COLO829 (cell line): ENCODE measurements around the gene NFKBIE.

ENCODE experiments used
- DNase-seq: peaks from one replicate; pipeline ENCODE4 v3.0.0; 2012; ENCODE audit warnings: low spot score

Gene NFKBIE

DNA sequence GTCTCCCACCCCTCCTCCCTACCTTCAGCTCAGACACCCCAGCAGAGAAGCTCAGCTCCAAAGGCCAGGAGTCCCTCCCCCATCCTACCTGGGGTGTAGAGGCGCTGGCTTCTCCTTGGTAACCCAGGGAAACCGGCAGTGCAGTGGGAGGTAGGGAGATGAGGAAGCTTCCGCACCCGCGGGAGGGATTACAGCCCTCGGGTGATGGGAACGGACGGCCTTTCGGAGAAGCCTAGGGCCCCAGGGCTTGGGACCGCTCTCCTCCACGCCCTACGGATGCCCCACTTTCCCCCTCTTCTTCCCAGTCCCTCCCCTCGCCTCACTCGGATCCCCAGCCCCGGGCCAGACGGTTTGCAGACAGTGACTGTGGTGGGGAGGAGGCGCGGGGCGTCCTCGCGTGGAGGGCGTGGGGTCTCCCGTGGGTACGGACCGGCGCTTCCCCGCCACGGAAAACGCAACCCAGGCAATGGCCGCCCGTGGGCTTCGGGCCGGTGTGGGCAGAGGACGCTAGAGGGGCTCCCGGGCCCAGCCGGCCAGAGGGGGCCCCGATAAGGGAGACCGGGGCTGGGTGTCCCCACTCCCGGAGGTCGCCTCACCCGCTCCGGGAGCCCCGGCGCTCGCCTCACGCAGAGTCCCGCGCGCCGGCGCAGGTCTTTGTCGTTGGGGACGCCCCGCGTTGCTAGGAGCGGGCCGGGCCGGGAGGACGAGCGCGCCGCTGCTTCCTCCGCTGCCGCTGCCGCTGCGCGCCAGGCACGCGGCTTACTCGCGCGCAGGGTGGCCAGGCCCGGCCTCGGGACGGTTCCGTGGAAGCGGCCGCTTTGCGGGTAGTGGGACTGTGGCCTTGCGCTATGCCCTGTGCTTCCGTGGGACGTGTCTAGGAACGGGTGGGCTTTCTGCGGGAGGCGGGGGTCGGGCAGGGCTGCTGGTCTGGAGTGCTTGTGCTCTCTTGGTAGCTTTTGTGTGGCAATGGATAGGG lies 32.0 kb upstream of the NFKBIE start:
- no peak for DNase-seq

DNA sequence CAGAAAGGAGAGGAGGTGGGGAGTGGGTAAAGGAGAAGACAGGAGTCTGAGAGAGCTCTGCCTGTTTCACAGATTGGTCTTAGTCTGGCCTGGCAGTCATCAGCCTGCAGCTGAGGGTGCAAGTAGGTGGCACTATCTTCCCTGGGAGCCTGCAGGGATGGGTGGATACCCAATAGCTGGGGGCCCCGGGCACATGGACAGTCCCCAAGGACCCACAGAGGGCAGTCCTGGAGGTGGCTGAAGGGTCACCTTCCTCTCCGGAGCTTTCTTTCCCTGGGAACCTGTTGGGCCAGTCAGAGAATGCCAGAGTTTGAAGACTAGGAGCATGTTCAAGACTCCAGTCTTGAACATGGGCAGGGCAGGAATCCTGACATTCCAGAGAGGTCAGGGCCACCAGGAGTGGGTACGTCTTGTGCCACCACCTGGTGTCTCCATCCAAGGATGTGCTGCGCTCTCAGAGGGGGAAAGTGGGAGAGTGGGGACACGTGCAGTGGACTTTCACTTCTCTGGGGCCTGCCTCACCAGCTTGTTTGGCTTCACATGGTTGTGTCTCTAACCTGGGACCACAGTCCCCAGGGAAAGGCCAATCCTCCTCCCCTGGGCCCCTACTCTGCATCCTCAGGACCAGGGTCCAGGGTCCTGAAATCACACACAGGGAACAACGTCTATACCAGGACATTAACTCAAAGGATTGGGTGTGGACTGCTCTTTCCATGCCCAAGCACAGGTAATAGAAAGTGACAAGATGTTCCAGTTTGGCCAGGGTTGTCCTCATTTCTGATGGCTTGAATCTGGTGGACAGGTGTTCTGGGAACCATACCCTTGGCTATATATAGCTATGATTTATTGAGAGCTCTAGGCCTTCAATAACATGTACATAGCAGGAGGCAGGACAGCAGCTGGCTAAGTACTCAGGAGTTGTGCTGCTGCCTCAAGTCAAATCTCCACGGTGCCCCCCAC lies 29.8 kb upstream of the NFKBIE start:
- no peak for DNase-seq

DNA sequence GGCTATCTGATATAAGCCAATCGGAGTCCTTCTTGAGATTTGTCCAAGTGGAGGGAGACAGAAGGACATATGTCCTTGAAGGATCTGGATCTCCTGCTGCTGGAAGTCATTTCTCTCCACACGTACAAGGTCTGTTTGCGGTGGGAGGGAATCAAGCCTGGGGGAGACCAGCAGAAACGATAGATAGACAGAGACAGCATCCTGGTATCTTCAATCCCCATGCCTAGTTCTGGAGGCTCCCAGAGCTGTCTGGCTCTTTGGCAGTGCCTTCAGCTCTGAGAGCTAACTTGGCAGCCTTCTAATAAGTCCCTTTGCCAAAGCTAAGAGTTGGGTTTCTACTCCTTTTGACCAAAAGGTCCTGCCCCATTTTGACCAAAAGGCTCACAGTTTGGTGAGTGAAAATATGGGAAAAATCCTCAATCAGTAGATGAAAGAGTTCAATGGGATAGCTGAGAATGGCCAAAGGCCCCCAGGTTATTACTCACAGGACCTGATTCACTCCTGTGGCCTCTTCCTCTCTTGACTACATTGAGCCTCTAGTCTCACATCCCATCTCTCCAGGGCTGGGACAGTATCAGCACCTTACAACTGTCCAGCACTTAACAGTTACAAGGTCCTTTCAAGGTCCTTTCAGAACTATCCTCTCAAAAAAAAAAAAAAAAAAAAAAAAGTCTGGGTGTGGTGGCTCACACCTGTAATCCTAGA lies 27.5 kb upstream of the NFKBIE start:
- DNase-seq: no peak

DNA sequence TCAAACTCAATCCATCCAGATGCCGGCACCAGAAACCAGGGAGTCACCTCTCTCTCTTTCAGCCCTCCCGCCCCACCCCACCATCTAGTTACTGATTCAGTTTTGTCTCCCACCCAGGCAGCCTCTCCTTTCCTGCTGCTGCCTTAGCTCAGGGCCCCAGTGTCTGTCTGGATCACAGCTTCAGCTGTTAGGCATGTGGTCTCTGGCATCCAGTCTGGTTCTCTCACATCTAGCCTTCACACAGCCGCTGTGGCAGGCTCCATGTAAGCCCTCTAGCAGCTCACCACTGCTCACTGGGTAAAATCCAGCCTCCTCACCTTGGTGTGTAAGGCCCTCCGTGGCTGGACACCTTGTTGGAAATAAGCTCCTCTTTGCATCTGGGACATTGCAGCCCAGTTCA lies 26.5 kb upstream of the NFKBIE start:
- no peak for DNase-seq

DNA sequence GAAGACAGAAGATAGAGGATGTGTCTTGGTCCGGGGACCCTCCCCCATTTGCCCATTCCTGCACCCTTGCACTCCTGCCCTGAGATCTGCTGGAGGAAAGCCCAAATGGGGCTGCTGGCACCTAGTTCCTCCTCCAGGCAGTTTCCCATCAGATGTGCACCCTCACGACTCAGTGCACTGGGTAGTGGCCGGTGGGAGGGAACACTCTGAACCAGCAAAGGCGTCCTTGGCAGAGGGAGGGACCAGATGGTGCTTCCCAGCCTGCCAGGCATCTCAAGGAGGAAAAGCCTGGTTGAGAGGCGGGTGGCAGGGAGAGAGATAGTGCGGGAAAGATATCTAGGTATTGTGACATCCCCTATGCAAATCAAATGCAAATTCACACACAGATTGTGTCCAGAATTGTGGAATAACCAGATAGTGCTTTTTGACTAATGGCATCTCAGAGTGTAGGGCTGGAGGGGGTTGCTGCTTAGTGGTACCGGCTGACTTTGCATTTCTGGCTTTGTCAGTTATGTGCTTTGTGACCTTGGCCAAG lies 24.4 kb upstream of the NFKBIE start:
- no peak for DNase-seq

DNA sequence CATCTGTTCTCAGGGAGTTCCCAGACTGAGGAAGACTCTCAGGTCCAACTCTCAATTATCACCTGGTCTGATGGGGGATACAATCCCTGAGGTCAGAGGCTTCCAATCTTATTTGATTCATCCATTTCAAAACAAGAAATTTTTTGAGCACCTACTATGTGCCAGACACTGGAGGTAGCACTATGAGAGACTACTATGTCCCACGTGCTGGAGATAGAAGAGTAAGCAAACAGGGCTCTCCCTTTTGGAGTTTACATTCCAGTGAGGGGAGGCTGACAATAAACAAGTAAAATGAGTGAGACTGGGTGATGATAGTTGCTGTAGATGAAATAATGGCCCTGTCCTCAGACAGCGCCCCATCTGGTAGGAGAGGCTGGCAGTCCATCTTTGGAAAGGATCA lies 21.4 kb upstream of the NFKBIE start:
- no peak for DNase-seq

DNA sequence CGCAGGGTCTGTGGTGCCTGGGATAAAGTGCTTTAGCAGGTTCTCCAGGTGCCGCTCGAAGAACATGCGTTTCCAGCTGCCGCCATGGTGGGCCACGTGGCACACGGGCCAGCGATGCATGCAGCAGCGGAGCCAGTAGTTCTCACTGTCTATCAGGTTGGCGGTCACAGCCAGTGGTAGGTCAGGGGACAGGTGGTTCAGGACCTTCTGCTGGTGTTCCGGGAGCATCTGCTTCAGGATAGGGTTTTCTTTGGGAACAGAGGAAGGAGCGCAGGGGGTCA lies 20.9 kb upstream of the NFKBIE start:
- DNase-seq: no peak

DNA sequence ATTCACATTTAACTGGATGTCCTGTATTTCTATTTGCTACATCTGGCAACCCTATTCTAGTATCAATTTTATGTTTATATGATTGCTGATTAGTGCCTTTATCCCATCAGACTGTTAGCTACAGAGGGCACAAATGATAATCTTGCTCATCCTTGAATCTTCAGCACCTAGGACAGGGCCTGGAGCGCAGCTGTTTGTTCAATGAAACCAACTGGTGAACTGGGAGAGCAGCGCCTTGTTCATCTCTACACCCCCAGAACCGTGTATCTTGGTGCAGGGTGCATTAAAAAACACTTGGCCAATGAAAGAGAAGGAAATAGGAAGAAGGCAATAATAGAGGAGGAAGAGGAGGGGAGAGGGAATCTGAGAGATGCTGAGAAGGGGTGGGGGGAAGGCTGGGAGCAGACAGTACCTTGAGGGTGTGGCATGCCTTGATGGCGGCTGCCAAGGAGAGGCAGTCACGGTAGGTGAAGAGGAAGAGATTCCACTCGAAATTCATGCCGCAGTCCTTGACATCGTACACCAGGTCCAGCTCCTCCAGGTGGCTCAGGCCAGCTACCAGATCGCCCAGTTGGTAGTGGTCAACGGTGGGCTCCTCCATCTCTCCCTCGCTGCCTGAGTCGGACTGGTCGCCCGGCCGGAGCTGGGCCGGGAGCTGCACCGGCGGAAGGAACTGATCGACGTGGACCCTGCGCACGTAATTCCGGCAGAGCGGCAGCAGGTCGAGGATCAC lies 20.4 kb upstream of the NFKBIE start:
- DNase-seq: peak; percentile 42

DNA sequence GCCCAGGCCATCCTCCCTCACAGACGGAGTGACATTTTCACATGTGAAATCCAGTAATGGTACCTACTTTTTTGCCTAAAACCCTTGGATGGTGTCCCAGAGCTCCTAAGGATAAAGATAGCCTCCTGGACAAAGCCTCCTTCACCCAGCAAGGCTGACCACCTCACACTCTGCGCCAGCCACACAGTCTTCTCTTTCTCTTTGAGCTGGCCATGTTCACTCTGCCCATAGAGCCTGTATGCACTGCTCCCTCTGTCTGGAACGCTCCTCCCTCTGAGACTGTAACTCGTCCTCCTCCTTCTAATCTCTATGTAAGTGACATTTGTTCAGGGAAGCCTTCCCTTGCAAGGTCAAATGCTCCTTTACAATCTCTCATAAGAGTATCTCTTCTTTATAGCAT lies 19.5 kb upstream of the NFKBIE start:
- DNase-seq: no peak

DNA sequence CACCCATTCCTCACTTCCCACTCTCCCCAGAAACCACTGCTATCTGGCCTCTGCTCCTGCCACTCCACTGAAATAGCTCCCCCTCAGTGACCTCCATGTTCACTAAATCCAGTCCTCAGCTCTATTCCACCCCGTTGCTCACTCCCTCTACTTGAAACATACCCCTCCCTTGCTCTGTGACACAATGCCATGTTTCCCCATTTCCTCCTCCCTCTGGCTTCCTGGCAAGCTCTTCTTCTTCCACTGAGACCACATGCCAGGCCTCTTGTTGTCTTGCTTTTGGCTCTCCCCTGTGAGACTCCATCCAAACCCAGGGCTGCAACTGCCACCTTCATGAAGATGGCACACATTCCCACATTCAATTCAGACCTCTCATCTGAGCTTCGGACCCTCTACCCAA lies 18.8 kb upstream of the NFKBIE start:
- DNase-seq: no peak

DNA sequence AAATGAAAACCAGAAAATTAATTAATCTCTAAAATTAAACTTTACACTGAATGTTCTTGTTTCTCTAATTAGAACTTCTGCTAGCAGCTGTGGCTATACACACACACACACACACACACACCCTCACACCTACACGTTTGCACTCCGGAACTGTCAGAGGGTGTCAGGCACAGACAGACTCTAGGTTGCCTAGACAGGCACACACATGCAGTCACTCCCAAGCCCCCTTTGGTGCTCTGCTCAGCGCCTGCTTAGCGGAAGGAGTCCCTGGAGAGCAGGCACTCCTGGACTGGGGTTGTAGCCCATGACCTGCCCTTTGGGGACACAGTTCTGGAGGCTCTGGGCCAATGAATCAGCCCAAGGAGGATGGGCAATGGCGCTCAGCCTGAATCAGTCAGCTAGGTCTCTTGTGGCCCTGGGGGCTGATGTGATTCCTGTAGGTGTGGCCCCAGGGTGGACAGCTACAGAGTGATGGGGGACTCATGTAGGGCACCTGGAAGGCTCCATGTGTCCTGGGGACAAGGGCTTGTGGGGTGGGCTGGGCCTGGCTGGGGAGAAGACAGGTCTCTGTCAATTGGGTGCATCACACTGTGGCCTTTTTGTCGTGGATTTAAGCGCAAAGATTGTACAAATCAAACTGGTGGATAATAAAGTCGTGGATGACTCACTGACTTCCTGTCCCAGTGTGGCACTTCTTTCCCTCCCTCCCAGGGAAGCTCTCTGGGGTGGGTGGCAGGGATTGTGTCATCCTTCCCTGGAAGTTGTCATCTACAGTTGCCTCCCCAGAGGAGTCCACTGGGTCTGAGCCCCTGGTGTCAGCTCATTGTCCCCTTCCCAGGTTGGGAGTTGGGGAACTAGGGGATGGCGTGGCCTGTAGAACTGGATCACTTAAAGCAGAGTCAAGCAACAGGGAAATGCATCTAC lies 13.7 kb upstream of the NFKBIE start:
- no peak for DNase-seq

DNA sequence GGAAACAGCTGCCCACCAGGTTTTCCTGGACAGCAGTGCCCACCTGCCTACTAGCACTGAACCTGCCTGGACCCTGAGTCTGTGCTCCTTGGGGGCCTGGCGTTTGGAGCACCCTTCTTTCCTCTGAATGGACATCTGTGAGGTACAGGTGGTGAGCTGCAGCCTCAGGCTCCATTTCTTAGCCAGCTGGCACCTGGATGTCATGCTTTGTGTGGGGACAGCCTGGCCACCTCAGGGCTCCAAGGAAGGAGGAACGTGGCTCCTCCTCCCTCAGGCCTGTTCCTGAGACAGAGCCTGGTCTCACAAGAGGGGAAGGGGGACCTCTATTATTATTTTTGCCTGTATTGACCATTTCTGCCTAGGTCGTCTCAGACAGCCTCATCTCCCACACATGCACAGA lies 13.0 kb upstream of the NFKBIE start:
- DNase-seq: no peak

DNA sequence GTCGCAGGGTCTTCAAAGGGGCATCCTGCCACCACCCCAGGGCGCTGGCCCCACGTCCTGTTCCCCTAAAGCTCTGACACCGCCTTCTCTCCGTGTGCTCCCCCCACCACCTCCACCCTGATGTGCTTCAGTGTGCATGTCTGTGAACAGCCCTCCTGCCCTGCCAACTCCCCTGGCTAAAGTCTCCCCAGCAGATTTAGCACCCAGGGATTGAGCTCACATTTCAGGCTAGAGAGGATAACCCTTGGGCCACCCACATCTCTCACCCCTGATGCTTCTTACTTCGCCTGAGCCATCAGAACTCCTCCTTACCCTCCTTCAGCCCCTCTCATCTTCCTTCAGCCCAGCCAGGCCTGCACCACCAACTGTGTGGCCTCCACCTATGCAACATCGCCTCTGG lies 12.4 kb upstream of the NFKBIE start:
- DNase-seq: no peak

DNA sequence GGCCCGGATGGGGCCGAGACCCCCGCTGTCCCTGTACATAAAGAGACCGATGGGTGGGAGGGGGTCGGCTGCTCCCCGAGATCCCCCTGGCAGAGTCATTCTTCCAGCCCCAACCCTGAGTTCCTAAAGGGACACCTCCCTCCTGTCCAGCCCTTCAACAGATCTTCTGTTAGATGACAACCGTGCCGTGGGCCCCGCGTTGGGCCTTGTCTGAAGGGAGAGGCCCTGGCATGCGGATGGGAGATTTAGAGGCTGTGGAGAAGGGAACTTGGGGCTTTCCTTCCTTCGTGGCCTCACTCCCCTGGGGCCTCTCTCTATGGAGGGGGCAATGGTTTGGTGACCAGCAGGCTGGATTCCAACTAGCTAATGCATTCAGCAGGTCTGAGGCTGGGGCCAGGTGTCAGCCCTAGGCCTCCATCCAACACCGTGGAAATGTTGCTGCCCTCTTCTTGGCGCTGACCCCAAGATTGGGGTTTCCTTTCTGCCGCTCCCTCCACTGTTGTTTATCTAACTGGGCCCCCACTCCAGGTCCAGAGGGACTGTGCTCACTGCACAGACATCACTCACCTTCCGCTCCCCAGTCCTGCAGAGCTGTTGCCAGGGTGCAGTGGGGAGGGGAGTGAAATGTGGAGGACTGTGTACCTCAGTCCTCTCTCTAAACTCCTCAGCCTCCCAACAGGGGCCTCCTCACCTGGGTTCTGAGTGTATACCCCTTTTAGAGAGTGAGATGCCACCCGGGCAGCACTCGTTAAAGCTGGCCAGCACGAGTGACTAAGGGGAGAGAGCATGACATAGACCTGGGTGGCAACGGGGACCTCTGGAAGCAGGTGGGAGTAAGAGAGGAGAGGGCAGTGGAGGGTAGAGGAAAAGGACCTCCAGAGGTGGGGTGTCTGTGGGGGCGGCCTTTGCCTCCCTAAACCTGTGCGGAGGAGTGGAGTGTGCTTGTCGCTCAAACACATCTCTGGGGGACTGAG lies 11.6 kb upstream of the NFKBIE start:
- DNase-seq: no peak

DNA sequence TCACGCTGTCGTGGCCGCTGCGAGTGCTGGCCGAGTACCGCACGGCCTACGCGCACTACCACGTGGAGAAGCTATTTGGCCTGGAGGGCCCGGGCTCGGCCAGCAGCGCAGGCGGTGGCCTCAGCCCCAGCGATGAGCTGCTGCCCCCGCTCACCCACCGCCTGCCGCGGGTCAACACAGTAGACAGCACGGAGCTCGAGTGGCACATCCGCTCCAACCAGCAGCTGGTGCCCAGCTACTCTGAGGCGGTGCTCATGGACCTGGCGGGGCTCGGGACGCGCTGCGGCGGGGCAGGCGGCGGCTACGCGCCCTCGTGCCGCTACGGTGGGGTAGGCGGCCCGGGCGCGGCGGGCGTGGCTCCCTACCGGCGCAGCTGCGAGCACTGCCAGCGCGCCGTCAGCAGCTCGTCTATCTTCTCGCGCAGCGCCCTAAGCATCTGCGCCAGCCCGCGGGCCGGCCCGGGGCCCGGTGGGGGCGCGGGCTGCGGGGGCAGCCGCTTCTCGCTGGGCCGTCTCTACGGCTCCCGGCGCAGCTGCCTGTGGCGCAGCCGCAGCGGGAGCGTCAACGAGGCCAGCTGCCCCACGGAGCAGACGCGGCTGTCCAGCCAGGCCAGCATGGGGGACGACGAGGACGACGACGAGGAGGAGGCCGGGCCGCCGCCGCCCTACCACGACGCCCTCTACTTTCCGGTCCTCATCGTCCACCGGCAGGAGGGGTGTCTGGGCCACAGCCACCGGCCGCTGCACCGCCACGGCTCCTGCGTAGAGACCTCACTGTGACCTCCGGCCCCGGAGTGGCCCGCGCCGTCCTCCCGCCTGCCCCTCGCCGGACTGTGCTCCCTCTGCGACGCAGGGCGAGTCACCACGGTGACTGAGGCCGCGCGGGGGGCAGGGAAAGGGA lies 10.6 kb upstream of the NFKBIE start:
- no peak for DNase-seq

DNA sequence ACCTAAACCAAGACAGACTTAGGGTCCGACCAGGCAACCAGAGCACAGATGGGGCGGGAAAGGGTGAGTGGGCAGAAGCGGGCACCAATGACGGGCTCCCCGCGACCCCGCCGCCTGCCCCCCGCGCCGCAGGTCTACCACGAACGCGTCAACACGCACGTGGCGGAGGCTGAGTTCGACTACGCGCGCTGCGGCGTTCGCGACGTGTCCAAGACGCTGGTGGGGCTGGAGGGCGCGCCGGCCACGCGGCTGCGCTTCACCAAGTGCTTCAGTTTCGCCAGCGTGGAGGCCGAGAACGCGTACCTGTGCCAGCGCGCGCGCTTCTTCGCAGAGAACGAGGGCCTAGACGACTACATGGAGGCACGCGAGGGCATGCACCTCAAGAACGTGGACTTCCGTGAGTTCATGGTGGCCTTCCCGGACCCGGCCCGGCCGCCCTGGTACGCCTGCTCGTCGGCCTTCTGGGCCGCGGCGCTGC lies 10.0 kb upstream of the NFKBIE start:
- no peak for DNase-seq

DNA sequence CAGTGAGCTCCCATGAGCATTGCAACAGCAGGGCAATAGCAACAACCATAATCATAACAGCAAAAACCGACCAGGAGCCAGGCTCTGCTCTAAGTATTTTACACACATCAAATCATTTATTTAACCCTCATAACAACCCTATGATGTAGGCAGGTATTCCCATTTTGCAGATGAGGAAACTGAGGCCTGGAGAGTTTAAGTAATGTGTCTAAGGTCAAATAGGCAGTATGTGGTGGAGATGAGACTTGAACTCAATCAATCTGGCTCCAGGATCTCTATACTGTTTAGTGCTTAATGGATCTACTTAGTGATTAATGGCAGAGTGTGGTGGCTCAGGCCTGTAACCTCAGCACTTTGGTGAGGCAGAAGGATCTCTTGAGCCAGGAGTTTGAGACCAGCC lies 8.3 kb upstream of the NFKBIE start:
- DNase-seq: no peak

DNA sequence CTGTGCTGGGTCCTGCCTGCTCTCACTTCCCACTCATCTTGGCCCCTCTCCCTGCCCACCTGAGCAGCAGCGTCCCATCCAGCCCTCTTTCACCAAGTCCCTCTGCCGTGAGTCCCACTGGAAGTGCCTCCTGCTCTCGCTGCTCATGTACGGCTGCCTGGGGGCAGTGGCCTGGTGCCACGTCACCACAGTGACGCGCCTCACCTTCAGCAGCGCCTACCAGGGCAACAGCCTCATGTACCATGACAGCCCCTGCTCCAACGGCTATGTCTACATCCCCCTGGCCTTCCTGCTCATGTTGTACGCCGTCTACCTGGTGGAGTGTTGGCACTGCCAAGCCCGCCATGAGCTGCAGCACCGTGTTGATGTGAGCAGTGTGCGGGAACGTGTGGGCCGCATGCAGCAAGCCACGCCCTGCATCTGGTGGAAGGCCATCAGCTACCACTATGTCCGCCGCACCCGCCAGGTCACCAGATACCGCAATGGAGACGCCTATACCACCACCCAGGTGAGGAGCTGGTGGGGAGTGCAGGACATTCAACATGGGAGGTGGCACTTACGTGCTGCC lies 7.7 kb upstream of the NFKBIE start:
- DNase-seq: no peak
